Keratinocyte (primary cell): ENCODE measurements around the gene SDK2. TPM values are rescaled to one million over a fixed set of nuclear protein-coding genes. Genes with fewer than 3 reads are reported as not detected.

Experiments used
- DNase-seq: peaks from one replicate; pipeline ENCODE4 v3.0.0-alpha.2; 2011; ENCODE audit warnings: low read depth, missing footprints, low spot score
- FAIRE-seq: peaks from 2 replicates; lab custom pipeline; 2011; peaks lifted over from hg19 to GRCh38; lab: Jason Lieb, UNC
- H2AFZ ChIP-seq: 2 replicates; pipeline ENCODE4 v1.6.0; 2012; ENCODE audit warnings: low read length, control low read depth, inconsistent platforms; ENCODE audit not compliant: control insufficient read depth
- H3K27ac ChIP-seq: 2 replicates; pipeline ENCODE4 v1.5.1; 2011; ENCODE audit warnings: low read length; ENCODE audit not compliant: control insufficient read depth, insufficient read depth
- H3K27me3 ChIP-seq: 3 replicates; pipeline ENCODE4 v1.6.0; 2011; ENCODE audit warnings: low read length; ENCODE audit not compliant: control insufficient read depth, insufficient read depth; ENCODE audit errors: extremely low read depth
- H3K36me3 ChIP-seq, 2 experiments: 2 replicates in 1 of 2; 3 replicates in 1 of 2; pipeline ENCODE4 v1.5.1; 2011; ENCODE audit warnings: low read length in 2 of 2, mild to moderate bottlenecking in 1 of 2; ENCODE audit not compliant: control insufficient read depth in 2 of 2, insufficient read depth in 2 of 2; ENCODE audit errors: extremely low read depth in 1 of 2
- H3K4me1 ChIP-seq: 3 replicates; pipeline ENCODE4 v1.5.1; 2011; ENCODE audit warnings: low read length; ENCODE audit not compliant: control insufficient read depth, insufficient read depth; ENCODE audit errors: extremely low read depth
- H3K4me2 ChIP-seq: 3 replicates; pipeline ENCODE4 v1.6.0; 2011; ENCODE audit warnings: low read depth, low read length; ENCODE audit not compliant: control insufficient read depth, insufficient read depth; ENCODE audit errors: extremely low read depth
- H3K4me3 ChIP-seq, 3 experiments: fragments of 200-600 bp in 1 of 3; sonication (generic) in 1 of 3; 2 replicates in 2 of 3; 3 replicates in 1 of 3; pipeline ENCODE4 v1.5.1; 2011 to 2016; ENCODE audit warnings: low read length in 3 of 3, mild to moderate bottlenecking in 3 of 3, control low read depth in 2 of 3, inconsistent platforms in 1 of 3, low read depth in 1 of 3, mixed read lengths in 1 of 3, mixed run types in 1 of 3, moderate library complexity in 1 of 3; ENCODE audit not compliant: control insufficient read depth in 2 of 3, insufficient read depth in 2 of 3; ENCODE audit errors: extremely low read depth in 1 of 3
- H3K79me2 ChIP-seq: 2 replicates; pipeline ENCODE4 v1.6.0; 2012; ENCODE audit warnings: low read length; ENCODE audit not compliant: control insufficient read depth, insufficient read depth
- H3K9ac ChIP-seq: 3 replicates; pipeline ENCODE4 v1.6.0; 2011; ENCODE audit warnings: low read length; ENCODE audit not compliant: control insufficient read depth, insufficient read depth; ENCODE audit errors: extremely low read depth
- H3K9me1 ChIP-seq: 3 replicates; pipeline ENCODE4 v1.6.0; 2011; ENCODE audit warnings: low read length; ENCODE audit not compliant: control insufficient read depth, insufficient read depth; ENCODE audit errors: extremely low read depth
- H3K9me3 ChIP-seq: 2 replicates; pipeline ENCODE4 v1.5.1; 2012; ENCODE audit warnings: low read depth, low read length; ENCODE audit not compliant: control insufficient read depth
- H4K20me1 ChIP-seq: 3 replicates; pipeline ENCODE4 v1.6.0; 2011; ENCODE audit warnings: low read length; ENCODE audit not compliant: control insufficient read depth, insufficient read depth; ENCODE audit errors: extremely low read depth
- EZH2 ChIP-seq: IDR thresholded peaks from one replicate; pipeline ENCODE4 v1.6.1; 2012; ENCODE audit warnings: inconsistent platforms, mild to moderate bottlenecking, low read length, moderate library complexity
- dilution Hi-C: fragments of 300-500 bp; cut with MboI; formaldehyde crosslinking; loops from one replicate; pipeline ENCODE4 v1.7.0; 2020; ENCODE audit warnings: low sequenced_read_pairs; ENCODE audit not compliant: extremely low pct_ligation_motif_present
- polyA plus RNA-seq, 5 experiments: library from polyadenylated mRNA; depleted of rRNA in 3 of 5; stranded (reverse) in 3 of 5; stranded (forward) in 1 of 5; unstranded in 1 of 5; fragments of >200 nt; gene quantifications; 1 replicate in 1 of 5; 2 replicates in 3 of 5; 3 replicates in 1 of 5; pipeline versions ENCODE4 v1.2.1 to v1.2.3, GENCODE V29; 2011 to 2012; ENCODE audit warnings: missing spikeins in 2 of 5, low read depth in 1 of 5, low replicate concordance in 1 of 5
- TF ChIP-seq, protein P1 (sequence below), 3 experiments: IDR thresholded peaks in 1 of 3; conservative IDR thresholded peaks in 1 of 3; optimal IDR thresholded peaks in 1 of 3; 2 replicates in 2 of 3; 3 replicates in 1 of 3; pipeline versions ENCODE3 to v1.5.1; 2011; ENCODE audit warnings: low read length in 3 of 3, mild to moderate bottlenecking in 3 of 3, moderate library complexity in 2 of 3, control low read depth in 1 of 3, inconsistent platforms in 1 of 3; ENCODE audit not compliant: insufficient read depth in 2 of 3; ENCODE audit errors: extremely low read depth in 1 of 3

Gene SDK2
- polyA plus RNA-seq, 1 donor (not counting 4 experiments of a cell fraction or from before 2014, with no cell fraction given) = 1.8 TPM

DNA sequence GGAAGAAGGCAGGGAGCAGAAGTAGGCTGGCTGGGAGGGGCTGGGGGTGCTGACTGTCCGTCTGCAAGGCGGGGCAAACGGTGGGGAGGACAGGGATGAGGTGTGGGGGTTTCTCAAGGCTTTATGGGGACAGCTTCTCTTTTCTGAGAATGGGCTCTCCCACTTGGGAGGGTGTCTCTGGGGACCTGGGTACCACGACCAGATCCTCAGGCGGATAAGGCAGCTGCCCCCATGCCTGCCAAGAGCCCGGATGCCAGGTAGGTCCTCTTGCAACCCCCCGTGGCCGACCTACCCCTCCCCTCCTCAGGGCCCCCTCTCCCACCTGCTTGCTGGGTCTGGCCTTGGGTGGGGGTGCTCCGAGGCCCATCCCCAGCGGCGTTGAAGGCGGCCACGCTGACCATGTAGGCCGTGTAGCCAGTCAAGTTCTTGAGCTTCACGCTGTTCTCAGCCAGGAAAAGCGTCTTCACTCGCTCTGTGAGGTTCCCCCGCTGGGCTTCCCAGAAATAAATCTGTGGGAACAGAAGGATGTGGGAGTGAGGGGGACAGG is 276.1 kb downstream of the SDK2 start:
- FAIRE-seq = no peak
- TF ChIP-seq, protein P1, sequence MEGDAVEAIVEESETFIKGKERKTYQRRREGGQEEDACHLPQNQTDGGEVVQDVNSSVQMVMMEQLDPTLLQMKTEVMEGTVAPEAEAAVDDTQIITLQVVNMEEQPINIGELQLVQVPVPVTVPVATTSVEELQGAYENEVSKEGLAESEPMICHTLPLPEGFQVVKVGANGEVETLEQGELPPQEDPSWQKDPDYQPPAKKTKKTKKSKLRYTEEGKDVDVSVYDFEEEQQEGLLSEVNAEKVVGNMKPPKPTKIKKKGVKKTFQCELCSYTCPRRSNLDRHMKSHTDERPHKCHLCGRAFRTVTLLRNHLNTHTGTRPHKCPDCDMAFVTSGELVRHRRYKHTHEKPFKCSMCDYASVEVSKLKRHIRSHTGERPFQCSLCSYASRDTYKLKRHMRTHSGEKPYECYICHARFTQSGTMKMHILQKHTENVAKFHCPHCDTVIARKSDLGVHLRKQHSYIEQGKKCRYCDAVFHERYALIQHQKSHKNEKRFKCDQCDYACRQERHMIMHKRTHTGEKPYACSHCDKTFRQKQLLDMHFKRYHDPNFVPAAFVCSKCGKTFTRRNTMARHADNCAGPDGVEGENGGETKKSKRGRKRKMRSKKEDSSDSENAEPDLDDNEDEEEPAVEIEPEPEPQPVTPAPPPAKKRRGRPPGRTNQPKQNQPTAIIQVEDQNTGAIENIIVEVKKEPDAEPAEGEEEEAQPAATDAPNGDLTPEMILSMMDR (optimal IDR thresholded peaks at IDR 0.05 in 1 of 3, IDR thresholded peaks at IDR 0.05 in 1 of 3, conservative IDR thresholded peaks at IDR 0.05 in 1 of 3; ENCODE audit: extremely low read depth in 1 of 3, insufficient read depth in 2 of 3, low read length in 3 of 3) = no peak
- no peak for TF ChIP-seq EZH2
- H3K27ac ChIP-seq = no peak overlapping the region
- H3K4me1 ChIP-seq = peaks cover 5% of the 10 kb centered on the region
- H3K9me1 ChIP-seq = no peaks in the 10 kb centered on the region
- no peak for DNase-seq
- H3K36me3 ChIP-seq = no peaks in the 10 kb centered on the region
- no peaks in the 10 kb centered on the region for H3K9me3 ChIP-seq
- no peak overlapping the region for H3K4me2 ChIP-seq
- H3K4me3 ChIP-seq = no peak overlapping the region
- no peak overlapping the region for H3K9ac ChIP-seq
- no peak overlapping the region for H2AFZ ChIP-seq
- no peaks in the 10 kb centered on the region for H4K20me1 ChIP-seq
- no peaks in the 10 kb centered on the region for H3K27me3 ChIP-seq
- no peaks in the 10 kb centered on the region for H3K79me2 ChIP-seq
- dilution Hi-C loops = no loop called here

DNA sequence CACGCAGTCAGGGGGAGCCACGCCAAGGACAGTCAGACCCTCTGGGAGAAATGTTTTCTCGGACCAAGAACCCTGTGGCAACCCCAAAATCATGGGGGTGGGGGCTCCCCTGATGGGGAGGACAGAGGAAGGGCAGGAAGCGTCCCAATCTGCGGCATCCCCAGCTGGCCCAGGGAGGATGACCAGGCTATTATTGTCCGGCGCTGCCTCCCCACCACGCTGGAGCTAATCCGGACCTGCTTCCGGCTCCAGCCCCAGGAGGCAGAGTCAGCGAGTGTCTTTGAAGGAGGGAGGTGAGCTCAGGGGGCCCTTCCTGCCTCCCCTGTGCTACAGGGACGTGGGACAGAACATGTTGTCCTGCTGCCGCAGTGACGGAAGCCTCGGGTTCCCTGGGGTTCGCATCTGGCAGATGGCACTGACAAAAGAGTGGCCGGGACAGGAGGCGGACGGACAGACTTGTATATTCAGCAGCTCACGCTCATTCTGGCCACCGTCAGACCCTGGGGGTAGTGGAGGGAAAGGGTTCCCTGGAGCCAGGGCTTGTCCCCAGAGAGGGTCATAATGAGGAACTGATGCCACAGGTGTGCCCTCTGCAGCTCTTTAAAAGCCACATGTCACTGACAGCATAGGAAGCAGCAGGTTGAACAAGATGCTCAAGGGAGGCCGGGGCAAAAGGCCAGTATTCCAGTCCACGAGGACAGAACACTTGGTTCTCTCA is 278.2 kb downstream of the SDK2 start:
- H2AFZ ChIP-seq = no peak overlapping the region
- TF ChIP-seq EZH2 = no peak
- TF ChIP-seq, protein P1 (optimal IDR thresholded peaks at IDR 0.05 in 1 of 3, IDR thresholded peaks at IDR 0.05 in 1 of 3, conservative IDR thresholded peaks at IDR 0.05 in 1 of 3; ENCODE audit: extremely low read depth in 1 of 3, insufficient read depth in 2 of 3, low read length in 3 of 3) = no peak
- no peaks in the 10 kb centered on the region for H3K9me1 ChIP-seq
- no peaks in the 10 kb centered on the region for H3K9me3 ChIP-seq
- no peak overlapping the region for H3K4me3 ChIP-seq
- no peaks in the 10 kb centered on the region for H4K20me1 ChIP-seq
- no peaks in the 10 kb centered on the region for H3K79me2 ChIP-seq
- H3K36me3 ChIP-seq = no peaks in the 10 kb centered on the region
- FAIRE-seq (no peak), DNase-seq (no peak)
- H3K27me3 ChIP-seq = no peaks in the 10 kb centered on the region
- H3K4me1 ChIP-seq = peaks cover under 1% of the 10 kb centered on the region
- no peak overlapping the region for H3K27ac ChIP-seq
- no peak overlapping the region for H3K4me2 ChIP-seq
- dilution Hi-C loops = no loop called here
- no peak overlapping the region for H3K9ac ChIP-seq
